IPS DF 6.9 (cell line): ENCODE measurements around the gene HOXB2.
A peak's percentile ranks its signal among the peaks of the same experiment; 100 is the strongest.

ENCODE experiments used
- DNase-seq: peaks from one replicate; pipeline ENCODE4 v3.0.0-alpha.2; 2013; ENCODE audit warnings: low read depth, low spot score
- H3K27ac ChIP-seq: one replicate; pipeline ENCODE4 v1.5.1; 2013; ENCODE audit warnings: low read length, control low read depth
- H3K27me3 ChIP-seq: 2 replicates; pipeline ENCODE4 v1.6.1; 2013; ENCODE audit warnings: mild to moderate bottlenecking, low read length; ENCODE audit not compliant: control insufficient read depth, insufficient read depth
- H3K36me3 ChIP-seq: 2 replicates; pipeline ENCODE4 v1.6.1; 2013; ENCODE audit warnings: low read length; ENCODE audit not compliant: control insufficient read depth, insufficient read depth
- H3K4me1 ChIP-seq: 2 replicates; pipeline ENCODE4 v1.6.1; 2013; ENCODE audit warnings: low read length; ENCODE audit not compliant: control insufficient read depth, insufficient read depth
- H3K4me3 ChIP-seq: 2 replicates; pipeline ENCODE4 v1.5.1; 2013; ENCODE audit warnings: mild to moderate bottlenecking, low read length
- H3K9me3 ChIP-seq: 2 replicates; pipeline ENCODE4 v1.6.1; 2013; ENCODE audit warnings: low read length, inconsistent platforms; ENCODE audit not compliant: control insufficient read depth, insufficient read depth
- WGBS: extraction: QIAGEN DNeasy Blood & Tissue Kit; methylation state at CpG from one replicate; pipeline ENCODE4 v1.1.7; 2013; ENCODE audit warnings: mixed read lengths, missing lambda C conversion rate; ENCODE audit not compliant: insufficient read length, insufficient coverage; 5-methylcytosine and 5-hydroxymethylcytosine counted together

Gene HOXB2

DNA sequence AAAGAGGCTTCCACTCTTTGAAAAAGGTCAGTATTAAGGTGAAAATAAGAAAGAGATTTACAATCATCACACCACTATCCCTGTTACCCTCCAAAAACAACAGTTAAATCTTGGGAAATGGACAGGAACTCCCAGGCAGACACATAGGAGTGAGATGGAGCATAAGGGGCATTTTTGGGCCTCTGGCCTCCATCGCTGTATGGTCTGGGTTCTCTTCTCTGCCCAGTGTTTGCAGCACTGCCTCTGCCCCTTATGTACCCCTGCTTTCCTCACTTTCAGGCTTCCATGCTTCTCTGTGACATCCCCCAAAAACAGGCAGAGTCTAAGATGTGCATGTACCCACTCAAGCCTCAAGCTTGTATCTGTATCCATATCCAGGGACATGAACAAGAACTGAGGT lies 630 bp upstream of the HOXB2 start:
- Histone ChIP-seq H3K27me3 (peaks cover 85% of the 10 kb centered on the region), H3K4me1 (peaks cover 9% of the 10 kb centered on the region), H3K4me3 (no peak overlapping the region), H3K27ac (no peak overlapping the region), H3K9me3 (no peaks in the 10 kb centered on the region), H3K36me3 (no peaks in the 10 kb centered on the region)
- DNase-seq, result no peak
- WGBS, result no CpG with 5 or more reads among the region's 1 CpG

DNA sequence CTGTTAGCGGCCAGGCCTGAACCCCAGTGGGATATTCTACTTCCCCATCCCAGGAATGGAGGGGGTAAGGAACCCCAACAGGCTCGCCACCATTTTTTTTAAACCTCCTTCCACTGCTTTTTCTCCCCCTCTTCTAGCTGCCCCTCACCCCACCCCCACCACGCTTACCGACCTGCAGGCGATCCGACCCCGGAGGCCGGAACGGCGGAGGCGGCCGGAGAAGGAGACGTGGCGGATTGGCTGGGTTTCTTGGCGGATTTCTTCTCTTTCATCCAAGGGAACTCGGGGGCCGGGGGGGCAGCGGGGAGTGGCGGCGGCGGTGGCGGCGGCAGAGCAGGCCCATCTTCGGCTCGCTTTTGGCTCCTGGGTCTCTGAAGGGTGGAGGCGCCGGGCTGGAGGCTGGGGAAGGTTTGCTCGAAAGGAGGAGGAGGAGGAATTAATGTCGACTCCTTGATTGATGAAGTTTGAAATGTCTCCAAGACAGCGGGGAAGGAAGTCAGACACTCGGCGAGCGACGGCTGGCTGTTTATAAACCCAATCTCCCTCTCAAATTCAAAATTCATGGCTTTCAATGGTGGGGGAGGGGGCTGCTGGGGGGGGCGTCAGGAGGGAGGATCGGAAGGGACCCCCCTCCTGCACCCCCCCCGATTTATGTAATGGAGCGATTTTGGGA lies 424 bp downstream of the HOXB2 start:
- Histone ChIP-seq H3K9me3 (no peaks in the 10 kb centered on the region), H3K27me3 (peaks cover 83% of the 10 kb centered on the region), H3K4me3 (no peak overlapping the region), H3K36me3 (no peaks in the 10 kb centered on the region), H3K27ac (no peak overlapping the region), H3K4me1 (peaks cover 7% of the 10 kb centered on the region)
- WGBS, result no CpG with 5 or more reads among the region's 38 CpGs
- no peak for DNase-seq

DNA sequence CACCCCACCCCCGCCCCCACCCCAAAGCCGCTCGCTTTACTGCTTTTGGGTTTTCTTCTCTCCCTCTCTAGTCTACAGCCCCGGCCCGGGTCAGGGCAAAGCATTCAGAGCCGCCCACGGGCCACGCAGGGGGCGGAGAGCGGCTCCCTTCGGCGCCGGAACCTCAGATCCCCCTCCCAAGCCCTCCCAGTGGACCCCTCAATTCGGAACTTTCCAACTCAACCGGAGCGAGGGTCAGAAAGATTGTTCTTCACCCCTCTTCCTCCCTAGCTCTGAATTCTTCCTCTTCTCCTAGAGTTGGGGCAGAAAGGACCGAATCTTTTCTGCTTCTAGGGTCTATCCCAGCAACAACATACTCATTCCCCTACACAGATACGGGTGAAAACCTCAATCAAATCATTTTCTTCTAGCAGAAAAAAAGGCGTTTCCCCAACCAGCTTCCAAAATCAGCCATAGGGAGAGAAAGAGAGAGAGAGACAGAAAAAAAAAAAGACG lies 1.0 kb downstream of the HOXB2 start:
- peaks cover 6% of the 10 kb centered on the region for H3K4me1 ChIP-seq
- H3K36me3 ChIP-seq, result no peaks in the 10 kb centered on the region
- H3K27ac ChIP-seq, result no peak overlapping the region
- WGBS, result no CpG with 5 or more reads among the region's 20 CpGs
- no peaks in the 10 kb centered on the region for H3K9me3 ChIP-seq
- no peak overlapping the region for H3K4me3 ChIP-seq
- DNase-seq, result no peak
- peaks cover 81% of the 10 kb centered on the region for H3K27me3 ChIP-seq

DNA sequence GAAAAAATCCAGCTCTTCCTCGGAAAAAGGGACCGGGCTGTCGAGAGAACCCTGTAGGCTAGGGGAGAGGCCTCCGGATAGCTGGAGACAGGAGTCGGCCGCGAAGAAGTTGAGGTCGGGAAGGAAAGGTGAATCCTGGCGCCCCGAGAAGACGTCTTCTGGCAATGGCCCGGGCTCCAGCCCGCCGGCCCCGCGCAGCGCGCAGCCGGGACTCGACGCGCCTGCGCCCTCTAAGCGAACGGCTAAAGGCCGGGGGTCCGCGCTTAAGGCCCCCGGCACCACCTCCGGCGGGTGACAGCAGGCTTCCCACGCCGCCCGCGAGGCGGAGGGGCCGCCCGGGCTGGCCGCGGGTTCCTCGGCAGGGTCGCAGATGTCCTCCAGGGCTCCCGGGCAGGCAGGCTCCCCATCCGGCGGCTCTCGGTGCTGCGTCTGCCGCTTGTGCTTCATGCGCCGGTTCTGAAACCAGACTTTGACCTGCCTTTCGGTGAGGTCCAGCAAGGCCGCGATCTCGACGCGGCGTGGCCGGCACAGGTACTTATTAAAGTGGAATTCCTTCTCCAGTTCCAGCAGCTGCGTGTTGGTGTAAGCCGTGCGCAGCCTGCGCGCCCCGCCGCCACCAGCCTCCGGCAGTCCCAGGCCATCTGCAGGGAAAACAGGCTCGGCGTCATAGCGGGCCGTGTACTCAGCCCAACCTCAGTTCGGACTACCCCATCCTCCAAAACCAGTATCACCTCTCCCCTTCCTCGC lies 1.6 kb downstream of the HOXB2 start:
- Histone ChIP-seq H3K4me1 (peaks cover 6% of the 10 kb centered on the region), H3K27ac (no peak overlapping the region), H3K36me3 (no peaks in the 10 kb centered on the region), H3K9me3 (no peaks in the 10 kb centered on the region), H3K27me3 (peaks cover 77% of the 10 kb centered on the region), H3K4me3 (peak overlapping the region; percentile 1; the same call in 1 of the 2 replicates)
- no peak for DNase-seq
- WGBS, result no CpG with 5 or more reads among the region's 72 CpGs

DNA sequence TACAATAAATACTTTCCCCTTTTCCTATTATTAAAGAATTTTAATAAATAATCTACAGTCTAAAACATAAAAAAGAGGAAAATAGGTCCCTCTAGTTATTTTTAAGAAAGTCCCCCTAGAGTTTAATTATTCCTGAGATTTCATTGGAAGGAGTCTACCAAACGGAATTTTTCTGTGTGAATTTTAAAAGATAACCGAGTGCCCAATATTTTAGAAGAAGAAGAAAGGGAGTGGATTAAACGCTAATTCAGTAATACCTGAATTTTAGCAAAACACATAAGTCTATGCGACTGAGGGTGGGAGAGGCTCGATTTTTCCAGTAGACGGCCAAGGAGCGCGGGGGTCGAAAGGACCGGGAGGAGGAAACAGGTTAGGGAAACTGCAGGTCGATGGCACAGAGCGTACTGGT lies 2.2 kb downstream of the HOXB2 start:
- Histone ChIP-seq H3K4me1 (peaks cover 6% of the 10 kb centered on the region), H3K4me3 (no peak overlapping the region), H3K27ac (no peak overlapping the region), H3K27me3 (peaks cover 73% of the 10 kb centered on the region), H3K36me3 (no peaks in the 10 kb centered on the region), H3K9me3 (no peaks in the 10 kb centered on the region)
- no CpG with 5 or more reads among the region's 12 CpGs for WGBS
- DNase-seq, result no peak

DNA sequence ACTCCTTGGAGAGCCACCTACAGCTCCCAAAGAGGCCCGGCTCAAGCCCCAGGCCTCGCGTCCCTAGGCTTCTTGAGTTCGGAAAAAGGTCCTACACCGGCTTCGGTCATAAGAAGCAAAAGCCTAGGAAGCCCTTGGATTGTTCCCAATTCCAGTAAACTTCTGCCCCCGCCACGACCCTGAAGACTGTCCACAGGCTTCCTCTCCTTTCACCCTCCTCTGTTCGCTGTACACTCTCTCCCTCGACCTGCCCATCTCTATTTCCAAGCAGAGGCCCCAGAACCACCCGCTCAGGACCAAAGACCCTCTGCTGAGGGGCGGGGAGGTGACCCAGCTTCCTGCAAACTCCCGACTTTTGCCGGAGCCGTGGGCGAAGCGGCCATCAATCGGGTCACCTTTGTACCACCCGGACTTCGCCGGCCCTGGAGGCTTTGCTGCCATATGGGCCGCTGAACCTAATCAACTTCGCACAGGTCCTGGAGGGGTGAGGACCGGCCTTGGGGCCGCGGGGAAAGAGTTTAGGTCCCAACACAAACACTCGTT lies 2.7 kb downstream of the HOXB2 start:
- WGBS, result no CpG with 5 or more reads among the region's 27 CpGs

DNA sequence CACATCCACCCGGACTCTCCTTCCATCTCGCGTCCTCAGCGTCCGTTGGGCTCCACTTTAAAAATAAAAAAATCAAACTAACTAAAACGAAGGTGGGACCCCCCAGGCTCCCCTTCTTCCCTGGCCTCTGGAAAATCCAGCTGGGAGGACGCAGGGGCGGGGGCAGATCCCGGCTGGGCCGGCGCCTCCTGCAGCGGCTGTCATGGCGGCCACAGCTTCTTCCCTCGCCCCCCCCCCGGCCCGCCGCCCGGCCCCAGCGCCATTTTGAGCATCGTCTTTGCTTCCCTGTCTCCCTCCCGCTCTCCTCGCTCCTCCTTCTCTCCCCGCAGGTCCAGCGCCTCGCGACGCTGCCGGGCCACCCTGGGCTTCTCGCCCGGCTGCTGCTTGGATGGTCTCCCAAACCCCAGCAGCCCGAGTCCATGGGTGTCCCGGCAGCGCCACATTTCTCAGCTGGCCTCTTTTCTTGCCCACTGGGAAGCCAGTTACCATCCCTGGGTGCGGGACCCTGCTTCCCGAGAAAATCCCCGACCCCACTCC lies 3.3 kb downstream of the HOXB2 start:
- peaks cover 5% of the 10 kb centered on the region for H3K4me1 ChIP-seq
- no peaks in the 10 kb centered on the region for H3K36me3 ChIP-seq
- peaks cover 62% of the 10 kb centered on the region for H3K27me3 ChIP-seq
- no peaks in the 10 kb centered on the region for H3K9me3 ChIP-seq
- no peak overlapping the region for H3K27ac ChIP-seq
- DNase-seq, result no peak
- no CpG with 5 or more reads among the region's 36 CpGs for WGBS
- peak overlapping the region; percentile 39; the same call in 1 of the 2 replicates for H3K4me3 ChIP-seq

More for the DNA sequence above, 2.7 kb downstream of the HOXB2 start:
- Histone ChIP-seq H3K4me3 (peak overlapping the region; percentile 39; the same call in 1 of the 2 replicates), H3K4me1 (peaks cover 6% of the 10 kb centered on the region), H3K9me3 (no peaks in the 10 kb centered on the region), H3K27me3 (peaks cover 68% of the 10 kb centered on the region), H3K27ac (no peak overlapping the region), H3K36me3 (no peaks in the 10 kb centered on the region)
- no peak for DNase-seq

DNA sequence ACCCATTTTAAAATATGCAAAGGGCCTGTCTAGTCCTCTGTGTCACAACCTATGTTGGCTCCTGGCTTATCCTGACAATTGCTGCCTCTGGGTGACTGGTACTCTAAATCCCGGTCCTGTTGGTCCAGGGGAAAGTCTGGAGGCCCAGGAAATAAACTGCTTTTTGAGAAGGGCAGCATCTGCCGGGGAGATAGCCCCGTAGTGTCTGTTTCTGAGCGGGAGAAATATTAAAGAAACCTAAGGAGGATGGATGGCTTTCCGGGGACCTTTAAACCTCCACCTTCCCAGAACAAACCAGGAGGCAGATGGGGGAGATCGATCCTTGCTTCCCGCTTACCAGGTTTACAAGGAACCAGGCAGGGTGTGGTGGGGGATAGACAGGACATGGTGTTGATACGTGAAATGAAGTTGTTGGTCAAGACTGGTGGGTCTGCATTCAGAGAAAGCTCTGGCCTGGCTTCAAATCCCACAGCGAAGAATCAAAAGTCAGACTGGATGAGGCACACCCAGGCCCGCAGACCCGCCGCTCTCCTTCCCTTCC lies 3.8 kb downstream of the HOXB2 start:
- H3K9me3 ChIP-seq, result no peaks in the 10 kb centered on the region
- H3K36me3 ChIP-seq, result no peaks in the 10 kb centered on the region
- DNase-seq, result no peak
- peak overlapping the region; percentile 25; the same call in 1 of the 2 replicates for H3K4me3 ChIP-seq
- H3K27me3 ChIP-seq, result peaks cover 57% of the 10 kb centered on the region
- peaks cover 3% of the 10 kb centered on the region for H3K4me1 ChIP-seq
- H3K27ac ChIP-seq, result no peak overlapping the region
- no CpG with 5 or more reads among the region's 12 CpGs for WGBS

DNA sequence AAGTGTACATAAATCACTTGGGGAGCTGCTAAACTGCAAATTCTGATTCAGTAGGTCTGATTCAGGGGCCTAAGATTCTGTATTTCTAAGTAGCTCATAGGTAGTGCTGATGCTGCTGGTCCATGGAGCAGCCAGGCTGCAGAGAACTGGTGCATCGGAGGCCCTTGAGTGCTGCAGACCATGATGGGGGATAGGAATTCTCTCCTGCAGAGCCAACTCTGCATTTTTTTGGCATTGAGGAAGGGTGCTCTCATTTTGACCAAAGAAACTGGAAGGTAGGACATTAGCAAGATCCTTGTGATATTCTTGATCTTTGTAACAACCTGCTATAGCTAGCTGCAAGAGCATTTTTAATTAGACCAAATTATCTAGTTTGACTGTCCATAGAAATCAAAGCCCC lies 4.7 kb downstream of the HOXB2 start:
- H3K4me1 ChIP-seq, result peaks cover 3% of the 10 kb centered on the region
- no peaks in the 10 kb centered on the region for H3K9me3 ChIP-seq
- no peaks in the 10 kb centered on the region for H3K36me3 ChIP-seq
- H3K27me3 ChIP-seq, result peaks cover 48% of the 10 kb centered on the region
- no peak overlapping the region for H3K27ac ChIP-seq
- no CpG with 5 or more reads among the region's 1 CpG for WGBS
- no peak for DNase-seq
- no peak overlapping the region for H3K4me3 ChIP-seq

DNA sequence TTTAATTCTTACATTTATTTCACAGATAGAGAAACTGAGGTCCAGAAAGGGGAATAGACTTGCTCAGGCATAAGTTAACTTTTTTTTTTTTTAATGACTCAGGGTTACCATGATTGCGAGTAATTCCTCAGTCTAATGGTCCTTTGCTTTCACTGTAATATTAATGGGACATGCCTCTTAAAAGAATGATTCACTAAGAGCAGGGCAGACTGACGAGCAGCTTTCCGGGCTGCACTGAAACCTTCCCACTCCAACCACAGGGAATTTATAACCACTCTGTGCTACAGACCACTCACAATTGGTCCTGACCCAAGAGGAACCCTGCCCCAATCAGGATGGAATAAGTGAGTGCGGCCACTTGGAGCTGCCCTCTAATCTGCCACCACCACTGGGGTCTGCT lies 5.7 kb downstream of the HOXB2 start:
- WGBS, result no CpG with 5 or more reads among the region's 4 CpGs

More for the DNA sequence above, 5.7 kb downstream of the HOXB2 start:
- Histone ChIP-seq H3K27ac (no peak overlapping the region), H3K9me3 (no peaks in the 10 kb centered on the region), H3K4me3 (no peak overlapping the region), H3K4me1 (peaks cover 3% of the 10 kb centered on the region), H3K27me3 (peaks cover 41% of the 10 kb centered on the region), H3K36me3 (no peaks in the 10 kb centered on the region)
- DNase-seq, result no peak
